Stomach (tissue), 9 donors: ENCODE results near the gene ALDH3B1. TPM values are rescaled to one million over a fixed set of nuclear protein-coding genes. Genes with fewer than 3 reads are reported as not detected.

Experiments used
- DNase-seq, 2 donors: peaks; one replicate each; pipeline versions ENCODE4 v3.0.0 to v3.0.0-alpha.2; 2013 to 2019
- H3K27ac ChIP-seq, 5 donors: fragments of 200-600 bp in 4 of 5; sonication (generic) in 4 of 5; one replicate each; pipeline ENCODE4 v1.5.1; 2013 to 2019; ENCODE audit warnings: mild to moderate bottlenecking in 1 of 5, moderate library complexity in 1 of 5
- H3K27me3 ChIP-seq, 3 donors: fragments of 200-600 bp; sonication (generic); one replicate each; pipeline ENCODE4 v1.5.1; 2017 to 2019; ENCODE audit warnings: mixed run types in 1 of 3
- H3K36me3 ChIP-seq, 4 donors: fragments of 200-600 bp; sonication (generic); 1 replicate in 3 of 4; 2 replicates in 1 of 4; pipeline ENCODE4 v1.5.1; 2016 to 2019
- H3K4me1 ChIP-seq, 4 donors: fragments of 200-600 bp; sonication (generic); one replicate each; pipeline ENCODE4 v1.5.1; 2016 to 2019
- H3K4me3 ChIP-seq, 4 donors: fragments of 200-600 bp; sonication (generic) in 3 of 4; one replicate each; pipeline ENCODE4 v1.5.1; 2016 to 2019; ENCODE audit warnings: mild to moderate bottlenecking in 1 of 4
- H3K9me3 ChIP-seq, 4 donors: fragments of 200-600 bp; sonication (generic); one replicate each; pipeline ENCODE4 v1.5.1; 2016 to 2019
- CTCF ChIP-seq, 7 experiments: fragments of 450-650 bp in 4 of 7; fragments of 200-600 bp in 3 of 7; sonication (generic) in 3 of 7; IDR thresholded peaks; one replicate each; pipeline ENCODE4 v1.5.1; 2016 to 2019; ENCODE audit warnings: antibody characterized with exemption in 7 of 7, control low read depth in 2 of 7, mild to moderate bottlenecking in 1 of 7
- EP300 ChIP-seq: sonication (generic); formaldehyde crosslinking; IDR thresholded peaks from one replicate; pipeline ENCODE4 v1.6.1; 2017; ENCODE audit warnings: antibody characterized with exemption
- POLR2A ChIP-seq, 4 donors: fragments of 450-650 bp; IDR thresholded peaks; one replicate each; pipeline ENCODE4 v1.6.1; 2016; ENCODE audit warnings: antibody characterized with exemption in 4 of 4, control low read depth in 2 of 4, mild to moderate bottlenecking in 1 of 4, moderate library complexity in 1 of 4
- POLR2AphosphoS5 ChIP-seq, 3 donors: sonication (generic); formaldehyde crosslinking; IDR thresholded peaks; one replicate each; pipeline ENCODE4 v1.6.1; 2016; ENCODE audit warnings: antibody characterized with exemption in 3 of 3
- WGBS, 5 donors: extraction: QIAGEN DNeasy Blood & Tissue Kit in 3 of 5; methylation state at CpG; one replicate each; pipeline versions ENCODE4 v1.1.5 to v1.1.7; 2013 to 2018; 5-methylcytosine and 5-hydroxymethylcytosine counted together
- intact Hi-C: fragments of 100-400 bp; cut with DNase I; formaldehyde crosslinking; loops from one replicate; pipeline ENCODE4 v1.15.1; 2023; ENCODE audit warnings: low total_unique reads
- polyA plus RNA-seq, 3 donors: library from polyadenylated mRNA; stranded (reverse); fragments of 200-250 nt; gene quantifications; one replicate each; pipeline ENCODE4 v1.2.3, GENCODE V29; 2013
- total RNA-seq, 5 donors: library from RNA; depleted of rRNA; stranded (reverse); fragments of >200 nt; gene quantifications; one replicate each; pipeline versions ENCODE4 v1.1.0 to v1.2.3, GENCODE V29; 2014 to 2016
- donor health status: healthy with polysubstance abuse.
- donor health status: Bipolar disorder and iron deficiency.
- donor health status: healthy.

The ALDH3B1 gene
- total and polyA plus RNA-seq, 8 donors, result 2.9 to 55.0 (median 13.0) TPM

GRCh38 chr11:68049509-68050370 lies 39.6 kb downstream of the ALDH3B1 start:
- H3K9me3 ChIP-seq, result no peaks in the 10 kb centered on the region
- H3K27ac ChIP-seq, result no peak overlapping the region
- 75 to 92% (median 83%) methylated on average over 11 to 40 of the region's 40 CpGs for WGBS, 5 donors
- TF ChIP-seq CTCF (IDR thresholded peaks at IDR 0.05) (no peak), EP300 (no peak), POLR2AphosphoS5 (IDR thresholded peaks at IDR 0.05) (no peak), POLR2A (IDR thresholded peaks at IDR 0.05) (no peak)
- H3K4me3 ChIP-seq, result no peak overlapping the region
- peak in 1 of 2 donors; percentile 41 for DNase-seq
- H3K36me3 ChIP-seq, result peaks cover 49 to 100% (median 96%) of the 10 kb centered on the region in 4 donors
- intact Hi-C loops, result no loop called here
- H3K4me1 ChIP-seq, result peaks cover 0 to 11% (median 5%) of the 10 kb centered on the region in 4 donors
- no peaks in the 10 kb centered on the region for H3K27me3 ChIP-seq

- Histone ChIP-seq H3K27me3 (no peaks in the 10 kb centered on the region), H3K4me1 (peaks cover 0 to 11% (median 5%) of the 10 kb centered on the region in 4 donors), H3K4me3 (no peak overlapping the region), H3K9me3 (no peaks in the 10 kb centered on the region), H3K27ac (no peak overlapping the region), H3K36me3 (peaks cover 43 to 100% (median 93%) of the 10 kb centered on the region in 4 donors)
- intact Hi-C loops, result no loop called here
- no peak for DNase-seq
- TF ChIP-seq EP300 (no peak), POLR2AphosphoS5 (IDR thresholded peaks at IDR 0.05) (no peak), POLR2A (IDR thresholded peaks at IDR 0.05) (no peak), CTCF (IDR thresholded peaks at IDR 0.05) (no peak)
- WGBS, 5 donors, result 80 to 95% (median 92%) methylated on average over 2 to 18 of the region's 18 CpGs
These were observed 40.3 kb downstream of the ALDH3B1 start for GRCh38 chr11:68050371-68050841.

GRCh38 chr11:68051191-68052136 lies 41.3 kb downstream of the ALDH3B1 start:
- no peak for TF ChIP-seq CTCF (IDR thresholded peaks at IDR 0.05)
- no peak for TF ChIP-seq POLR2AphosphoS5 (IDR thresholded peaks at IDR 0.05)
- no peak for TF ChIP-seq POLR2A (IDR thresholded peaks at IDR 0.05)
- TF ChIP-seq EP300, result no peak
- peak overlapping the region in 4 of 5 donors; percentile 4 to 46 (median 16) for H3K27ac ChIP-seq
- H3K4me3 ChIP-seq, result no peak overlapping the region
- DNase-seq, result peak in 1 of 2 donors; percentile 25
- H3K36me3 ChIP-seq, result peaks cover 34 to 91% (median 83%) of the 10 kb centered on the region in 4 donors
- no peaks in the 10 kb centered on the region for H3K9me3 ChIP-seq
- peaks cover 0 to 11% (median 5%) of the 10 kb centered on the region in 4 donors for H3K4me1 ChIP-seq
- H3K27me3 ChIP-seq, result no peaks in the 10 kb centered on the region
- WGBS, 5 donors, result 46 to 65% (median 58%) methylated on average over 10 to 14 of the region's 14 CpGs
- intact Hi-C loops, result no loop called here
